ENCODE measurements around the gene ZNF423.

Gene ZNF423

DNA sequence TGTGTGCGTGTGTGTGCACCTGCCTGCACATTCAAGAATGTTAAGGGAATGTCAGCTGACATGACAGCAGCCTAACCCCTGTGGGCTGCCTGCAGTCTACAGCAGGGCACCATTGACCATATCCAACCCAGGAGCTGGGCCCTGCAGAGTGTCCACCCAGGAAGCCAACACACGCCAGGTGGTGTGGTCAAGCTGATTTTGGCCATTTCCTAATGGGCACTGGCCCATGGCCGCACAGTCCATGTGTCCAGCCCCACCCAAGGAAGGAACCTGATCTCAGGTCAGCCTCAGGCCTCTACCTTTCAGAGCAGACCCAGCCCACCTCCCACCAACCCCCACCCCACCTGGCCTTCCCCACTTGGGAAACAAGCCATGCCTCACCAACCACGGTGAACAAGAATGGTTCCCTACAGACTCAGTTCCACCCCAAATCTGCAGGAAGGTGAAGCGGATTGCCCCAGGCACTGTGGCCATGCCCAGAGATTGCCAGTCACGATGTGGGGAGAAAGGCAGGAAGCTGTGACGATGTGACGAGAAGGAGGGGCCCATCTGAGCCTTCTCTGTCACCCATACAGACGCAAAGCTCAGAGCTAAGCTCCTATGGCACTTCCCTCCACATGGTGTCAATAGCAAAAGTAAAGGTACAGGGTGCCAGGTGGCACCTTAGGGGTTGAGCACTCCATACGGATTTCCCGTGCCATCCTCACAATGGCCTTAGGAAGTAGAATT, 77.5 kb downstream of the ZNF423 start:
- Mint-ChIP-seq H3K4me3 (no peak overlapping the region), H3K27ac (no peak overlapping the region), H3K4me1 (ENCODE audit: low read depth) (no peaks in the 10 kb centered on the region), H3K36me3 (no peaks in the 10 kb centered on the region), H3K27me3 (no peaks in the 10 kb centered on the region), H3K9me3 (ENCODE audit: low read depth) (no peaks in the 10 kb centered on the region)

DNA sequence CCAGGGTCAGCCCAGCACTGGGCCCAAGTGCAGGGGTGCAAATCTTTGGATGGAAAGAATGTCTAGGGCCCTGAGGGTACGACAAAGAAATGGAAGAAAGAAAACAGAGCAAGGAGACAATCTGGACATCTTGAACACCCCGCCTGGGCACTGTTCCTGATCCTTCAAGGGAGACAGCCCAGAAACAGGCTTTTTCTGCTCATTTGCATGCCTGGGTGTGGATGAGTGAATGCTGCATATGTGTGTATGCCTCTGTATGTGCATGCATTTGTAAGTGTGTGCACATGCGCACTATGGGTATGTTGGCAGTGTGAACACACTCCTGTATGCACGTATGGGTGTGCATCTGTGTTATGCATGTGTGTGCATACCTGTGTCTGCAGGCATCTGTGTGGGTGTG, 79.2 kb downstream of the ZNF423 start:
- H3K4me3 Mint-ChIP-seq: no peak overlapping the region
- no peaks in the 10 kb centered on the region for H3K27me3 Mint-ChIP-seq
- no peak overlapping the region for H3K27ac Mint-ChIP-seq
- H3K36me3 Mint-ChIP-seq: no peaks in the 10 kb centered on the region
- H3K4me1 Mint-ChIP-seq (ENCODE audit: low read depth): no peaks in the 10 kb centered on the region
- H3K9me3 Mint-ChIP-seq (ENCODE audit: low read depth): no peaks in the 10 kb centered on the region

DNA sequence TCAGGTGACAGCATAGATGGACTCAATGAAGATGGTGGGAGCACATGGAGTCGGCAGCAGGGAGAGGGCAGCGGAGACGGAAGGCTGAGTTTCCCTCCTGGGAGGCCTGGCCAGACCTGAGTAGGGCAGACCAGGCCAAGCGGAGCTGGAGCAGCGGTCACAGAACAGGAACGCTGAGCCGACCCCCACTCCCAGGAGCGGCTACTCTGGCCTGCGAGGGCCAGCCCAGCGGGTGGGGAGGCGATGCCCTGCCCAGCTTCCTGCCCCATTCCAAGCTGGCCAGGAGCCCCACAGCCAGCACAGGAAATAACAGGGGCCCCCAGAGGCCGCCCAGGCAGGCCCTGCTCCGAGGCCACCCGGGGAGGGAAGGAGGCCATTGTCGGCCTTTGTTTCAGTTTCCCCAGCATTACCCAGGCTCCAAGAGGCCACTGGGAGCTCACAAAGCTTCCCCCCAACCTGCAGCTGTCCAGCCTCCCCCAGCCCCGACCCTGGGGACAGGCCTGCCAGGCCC, 79.8 kb downstream of the ZNF423 start:
- H3K27me3 Mint-ChIP-seq: no peaks in the 10 kb centered on the region
- H3K36me3 Mint-ChIP-seq: no peaks in the 10 kb centered on the region
- no peaks in the 10 kb centered on the region for H3K9me3 Mint-ChIP-seq (ENCODE audit: low read depth)
- H3K4me1 Mint-ChIP-seq (ENCODE audit: low read depth): no peaks in the 10 kb centered on the region
- H3K4me3 Mint-ChIP-seq: no peak overlapping the region
- H3K27ac Mint-ChIP-seq: no peak overlapping the region

DNA sequence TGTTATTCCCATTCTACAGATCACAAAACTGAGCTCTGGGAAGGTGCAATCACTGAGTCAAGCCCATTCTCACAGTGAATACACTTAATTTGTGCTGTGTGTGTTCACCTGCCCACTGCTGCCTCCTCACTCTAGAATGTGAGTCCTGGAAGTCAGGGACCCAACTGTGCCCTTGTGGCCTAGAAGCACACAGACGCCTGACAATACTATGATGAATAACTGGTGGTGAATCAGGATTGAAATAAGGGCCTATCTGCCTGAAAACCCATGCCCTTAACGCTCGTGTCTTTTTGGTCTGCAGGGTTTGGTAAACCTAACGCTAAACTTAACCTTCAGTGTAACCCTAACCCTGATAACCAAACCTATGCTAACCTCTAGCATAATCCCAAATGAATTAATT, 80.3 kb downstream of the ZNF423 start:
- H3K4me1 Mint-ChIP-seq (ENCODE audit: low read depth): no peaks in the 10 kb centered on the region
- H3K27ac Mint-ChIP-seq: no peak overlapping the region
- no peak overlapping the region for H3K4me3 Mint-ChIP-seq
- no peaks in the 10 kb centered on the region for H3K36me3 Mint-ChIP-seq
- H3K9me3 Mint-ChIP-seq (ENCODE audit: low read depth): no peaks in the 10 kb centered on the region
- no peaks in the 10 kb centered on the region for H3K27me3 Mint-ChIP-seq

DNA sequence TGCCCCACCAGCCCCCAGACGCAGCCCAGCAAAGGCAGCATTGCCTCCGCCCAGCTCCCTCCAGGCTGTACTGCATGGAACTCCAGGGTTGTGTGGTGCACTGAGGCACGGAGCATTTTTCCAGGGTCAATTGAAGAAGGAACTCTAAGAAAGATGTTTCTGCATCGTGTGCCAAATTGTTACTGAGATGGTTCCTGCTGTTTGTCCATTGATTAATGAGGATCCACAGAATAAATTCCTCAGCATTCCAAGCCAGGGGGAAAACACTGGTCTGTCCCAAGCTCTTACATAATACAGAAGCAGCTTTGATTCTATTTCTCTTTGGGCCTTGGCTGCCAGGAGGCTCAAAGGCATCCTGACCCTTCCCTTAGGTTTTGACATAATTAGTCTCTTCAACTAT, 80.9 kb downstream of the ZNF423 start:
- Mint-ChIP-seq H3K27ac (no peak overlapping the region), H3K36me3 (no peaks in the 10 kb centered on the region), H3K4me3 (no peak overlapping the region)

DNA sequence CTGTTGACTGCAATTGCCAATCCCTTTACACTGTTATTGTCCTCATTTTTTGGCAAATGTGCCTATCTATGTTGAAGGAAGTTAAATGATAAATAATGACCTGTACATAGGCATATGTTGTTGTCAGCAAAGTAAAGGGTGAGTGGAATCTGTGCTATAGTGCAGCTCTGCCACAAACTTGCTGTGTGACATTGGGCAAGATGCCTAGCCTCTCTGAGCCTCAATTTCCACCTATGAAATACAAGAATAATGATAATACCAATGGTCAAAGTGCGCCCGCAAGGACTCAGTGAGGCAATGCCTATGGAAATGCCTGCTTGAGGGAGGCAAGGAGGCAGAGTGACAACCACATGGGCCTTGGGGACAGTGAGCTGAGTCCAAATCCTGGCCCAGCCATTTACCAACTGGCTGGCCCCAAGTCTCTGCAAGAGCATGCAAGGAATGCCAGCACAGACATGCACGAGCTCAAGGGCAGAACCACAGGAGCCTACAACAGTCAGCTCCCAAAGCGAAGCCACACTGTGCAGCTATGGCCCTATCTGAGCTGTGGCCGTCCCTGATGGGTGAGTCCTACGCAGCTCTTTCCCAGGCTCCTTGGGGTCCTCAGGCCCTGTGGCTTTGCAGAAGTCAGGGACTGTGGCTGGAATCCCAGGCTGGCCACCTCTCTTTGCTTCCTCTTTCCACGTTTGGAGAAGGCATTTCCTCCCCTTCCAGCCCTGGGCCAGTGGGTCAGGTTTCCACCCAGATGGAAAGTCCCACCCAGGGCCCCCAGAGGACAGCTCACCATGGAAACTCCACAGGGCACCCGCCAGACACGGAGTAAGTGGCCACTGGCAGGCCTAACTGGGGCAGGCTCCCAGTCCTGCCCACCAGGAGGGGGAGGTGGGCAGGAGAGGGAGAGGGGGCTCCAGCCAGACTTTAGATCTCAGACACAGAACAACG, 82.1 kb downstream of the ZNF423 start:
- no peaks in the 10 kb centered on the region for H3K4me1 Mint-ChIP-seq (ENCODE audit: low read depth)
- no peak overlapping the region for H3K4me3 Mint-ChIP-seq
- H3K36me3 Mint-ChIP-seq: no peaks in the 10 kb centered on the region
- H3K27me3 Mint-ChIP-seq: no peaks in the 10 kb centered on the region
- H3K9me3 Mint-ChIP-seq (ENCODE audit: low read depth): no peaks in the 10 kb centered on the region
- no peak overlapping the region for H3K27ac Mint-ChIP-seq

More for the DNA sequence above, 80.9 kb downstream of the ZNF423 start:
- Mint-ChIP-seq H3K4me1 (ENCODE audit: low read depth) (no peaks in the 10 kb centered on the region), H3K9me3 (ENCODE audit: low read depth) (no peaks in the 10 kb centered on the region), H3K27me3 (no peaks in the 10 kb centered on the region)

DNA sequence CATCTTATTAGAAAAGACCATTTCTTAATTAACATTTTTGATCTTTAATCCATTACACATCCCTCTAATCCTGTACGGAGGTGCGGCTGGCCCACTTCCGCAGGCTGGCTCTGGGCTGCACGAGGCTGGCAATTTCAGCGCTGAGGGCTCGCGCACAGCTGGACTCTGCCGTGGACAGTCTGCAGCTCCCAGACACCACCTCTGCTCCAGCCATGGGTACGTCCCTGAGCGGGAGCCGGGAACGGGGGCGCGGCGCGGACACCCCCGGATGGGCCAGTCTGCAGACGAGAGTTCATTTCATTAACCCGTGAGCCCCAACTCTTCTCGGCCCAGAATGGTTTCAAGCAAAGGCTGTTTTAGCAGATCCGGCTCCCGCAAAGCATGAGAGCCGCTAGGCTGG, 87.9 kb downstream of the ZNF423 start:
- Mint-ChIP-seq H3K27ac (no peak overlapping the region), H3K27me3 (no peaks in the 10 kb centered on the region), H3K4me1 (ENCODE audit: low read depth) (no peaks in the 10 kb centered on the region), H3K4me3 (no peak overlapping the region), H3K36me3 (no peaks in the 10 kb centered on the region), H3K9me3 (ENCODE audit: low read depth) (no peaks in the 10 kb centered on the region)

DNA sequence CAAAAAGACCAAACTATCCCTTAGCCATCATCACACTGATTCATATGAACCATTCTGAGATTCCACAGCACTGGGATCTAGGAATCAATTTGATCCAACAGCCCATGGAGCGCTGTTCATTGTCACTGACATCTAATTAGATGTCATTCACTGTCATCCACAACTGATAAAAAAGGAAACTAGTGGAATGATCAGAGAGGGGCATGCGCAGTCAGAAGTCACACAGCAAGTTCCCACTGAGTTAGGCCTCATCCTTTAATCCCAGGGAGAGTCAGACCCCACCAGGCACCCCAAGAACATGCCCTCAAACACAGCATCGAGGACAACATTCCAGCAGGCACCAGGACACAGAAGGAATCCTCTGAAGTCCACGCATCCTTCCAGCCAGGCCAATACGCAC, 88.5 kb downstream of the ZNF423 start:
- H3K27ac Mint-ChIP-seq: no peak overlapping the region

DNA sequence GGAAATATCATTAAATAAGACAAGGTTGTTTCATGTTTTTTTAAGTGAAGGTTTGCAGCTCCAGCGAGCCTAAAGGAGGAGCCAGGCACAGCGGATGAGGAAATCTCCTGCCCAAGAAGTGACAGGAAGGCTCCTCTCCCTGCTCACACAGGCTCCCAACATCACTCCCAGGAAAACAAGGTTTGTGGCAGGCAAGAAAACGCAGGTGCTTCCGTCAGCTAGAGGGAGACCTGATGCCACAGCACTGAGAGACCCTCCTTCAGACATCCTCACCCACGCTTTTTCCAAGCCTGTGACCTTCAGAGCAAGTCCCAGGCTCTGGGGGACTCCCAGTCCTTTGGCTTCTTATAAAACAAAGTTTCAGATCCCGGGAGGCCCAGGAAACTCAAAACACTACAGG, 89.7 kb downstream of the ZNF423 start:
- Mint-ChIP-seq H3K9me3 (ENCODE audit: low read depth) (no peaks in the 10 kb centered on the region), H3K36me3 (no peaks in the 10 kb centered on the region), H3K4me3 (no peak overlapping the region), H3K27ac (no peak overlapping the region), H3K27me3 (no peaks in the 10 kb centered on the region), H3K4me1 (ENCODE audit: low read depth) (no peaks in the 10 kb centered on the region)

More for the DNA sequence above, 88.5 kb downstream of the ZNF423 start:
- no peaks in the 10 kb centered on the region for H3K36me3 Mint-ChIP-seq
- H3K4me3 Mint-ChIP-seq: no peak overlapping the region
- H3K27me3 Mint-ChIP-seq: no peaks in the 10 kb centered on the region
- no peaks in the 10 kb centered on the region for H3K4me1 Mint-ChIP-seq (ENCODE audit: low read depth)
- no peaks in the 10 kb centered on the region for H3K9me3 Mint-ChIP-seq (ENCODE audit: low read depth)

DNA sequence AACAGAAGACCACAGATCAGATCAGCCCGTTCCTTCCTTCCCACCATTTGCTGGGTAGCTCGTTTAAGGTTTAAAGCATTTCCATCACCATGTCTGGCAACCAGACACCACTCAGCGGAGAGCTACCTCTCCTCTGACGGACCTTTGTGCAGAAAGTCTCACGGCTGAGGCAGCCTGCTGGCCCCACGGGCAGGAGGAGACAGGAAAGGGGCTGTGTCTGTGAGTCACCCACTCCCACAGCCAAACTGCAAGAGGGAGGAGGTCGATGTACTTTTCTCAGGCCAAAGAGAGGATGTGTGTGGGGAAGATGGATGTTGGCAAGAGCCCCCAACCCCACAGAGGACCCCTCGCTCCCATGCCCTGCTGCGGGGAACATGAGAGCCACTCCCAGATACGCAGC, 92.1 kb downstream of the ZNF423 start:
- Mint-ChIP-seq H3K36me3 (no peaks in the 10 kb centered on the region), H3K4me3 (no peak overlapping the region), H3K9me3 (ENCODE audit: low read depth) (no peaks in the 10 kb centered on the region), H3K27ac (no peak overlapping the region), H3K4me1 (ENCODE audit: low read depth) (no peaks in the 10 kb centered on the region), H3K27me3 (no peaks in the 10 kb centered on the region)

DNA sequence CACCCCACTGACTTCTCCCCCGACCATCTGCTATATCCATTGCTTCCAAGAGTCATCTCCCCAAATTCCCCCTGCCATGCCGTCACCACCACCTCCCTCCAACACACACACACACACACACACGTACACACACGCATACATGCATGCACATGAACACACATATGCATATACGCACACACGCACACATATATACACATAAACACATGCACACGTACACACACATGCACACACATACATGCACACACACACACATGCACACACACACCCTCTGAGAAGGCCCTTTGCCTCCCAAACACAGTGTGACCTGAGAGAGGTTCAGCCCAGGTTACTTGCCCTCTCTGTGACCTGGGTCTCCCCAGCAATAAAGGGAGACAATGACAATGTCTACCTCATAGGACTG, 95.1 kb downstream of the ZNF423 start:
- H3K4me3 Mint-ChIP-seq: no peak overlapping the region
- H3K4me1 Mint-ChIP-seq (ENCODE audit: low read depth): no peaks in the 10 kb centered on the region
- H3K27ac Mint-ChIP-seq: no peak overlapping the region
- peaks cover 3% of the 10 kb centered on the region for H3K27me3 Mint-ChIP-seq
- no peaks in the 10 kb centered on the region for H3K9me3 Mint-ChIP-seq (ENCODE audit: low read depth)
- H3K36me3 Mint-ChIP-seq: no peaks in the 10 kb centered on the region

DNA sequence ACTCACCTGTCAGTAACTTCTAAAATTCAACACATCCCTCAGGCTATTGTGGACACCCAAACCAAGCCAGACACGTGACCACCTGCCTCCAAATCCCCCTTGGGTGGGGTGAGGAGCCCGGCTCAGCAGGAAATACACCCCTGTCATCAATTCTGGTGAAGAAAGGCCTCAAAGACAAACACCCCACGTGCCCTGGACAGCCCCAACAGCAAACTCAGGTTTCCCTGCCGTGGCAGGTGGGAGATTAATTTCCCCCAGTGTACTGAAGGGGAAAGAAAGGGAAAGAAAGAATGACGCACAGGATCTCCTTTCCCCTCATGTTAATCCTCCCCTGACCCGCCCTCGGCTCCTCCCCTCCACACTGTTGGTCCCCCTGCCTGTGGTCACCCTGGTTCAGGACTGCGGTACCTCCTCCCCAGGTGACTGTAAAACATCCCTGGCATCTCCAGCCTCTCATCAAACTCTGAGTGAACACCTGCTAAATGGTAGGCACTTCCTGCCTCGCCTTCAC, 98.3 kb downstream of the ZNF423 start:
- Mint-ChIP-seq H3K27me3 (peaks cover 18% of the 10 kb centered on the region), H3K4me3 (no peak overlapping the region), H3K4me1 (ENCODE audit: low read depth) (peaks cover 12% of the 10 kb centered on the region), H3K9me3 (ENCODE audit: low read depth) (no peaks in the 10 kb centered on the region), H3K36me3 (no peaks in the 10 kb centered on the region), H3K27ac (no peak overlapping the region)

DNA sequence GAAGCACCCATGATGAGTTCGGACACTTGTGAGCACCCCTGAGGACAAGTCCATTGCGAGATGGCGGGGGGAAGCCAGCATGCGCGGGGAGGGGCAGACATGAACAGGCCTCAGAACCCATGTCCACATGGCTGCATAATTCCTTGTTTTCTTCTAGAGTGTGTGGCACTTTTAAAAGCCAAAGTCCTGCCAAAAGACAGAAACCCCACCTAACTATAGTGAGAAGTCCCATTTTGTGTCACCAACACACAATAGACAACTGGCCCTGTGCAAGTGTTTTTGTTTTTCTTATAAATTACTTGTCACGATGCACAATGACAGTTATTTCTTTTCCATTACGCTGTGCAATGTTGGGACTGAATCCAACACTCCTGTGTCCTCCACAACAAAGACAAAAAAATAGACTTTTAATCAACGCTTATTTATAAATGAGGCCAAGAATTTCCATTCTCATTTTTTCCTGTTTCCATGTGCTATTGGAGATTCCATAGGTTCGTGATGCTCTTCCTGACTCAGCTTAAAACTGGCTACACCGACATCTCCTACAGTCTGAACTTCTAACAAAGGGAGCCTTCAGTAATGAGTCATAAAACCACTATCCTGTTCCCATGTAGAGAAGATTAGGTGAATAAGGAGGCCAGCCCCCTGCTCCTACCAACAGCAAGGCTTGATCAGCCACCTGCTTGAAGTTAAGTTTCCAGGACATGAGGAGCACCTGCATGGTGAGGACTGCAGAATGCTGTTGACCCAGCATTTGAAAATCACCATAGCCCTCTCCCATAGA, 98.9 kb downstream of the ZNF423 start:
- H3K4me1 Mint-ChIP-seq (ENCODE audit: low read depth): peaks cover 12% of the 10 kb centered on the region
- H3K27me3 Mint-ChIP-seq: peaks cover 21% of the 10 kb centered on the region
- no peak overlapping the region for H3K4me3 Mint-ChIP-seq
- no peaks in the 10 kb centered on the region for H3K36me3 Mint-ChIP-seq
- H3K9me3 Mint-ChIP-seq (ENCODE audit: low read depth): no peaks in the 10 kb centered on the region
- no peak overlapping the region for H3K27ac Mint-ChIP-seq

DNA sequence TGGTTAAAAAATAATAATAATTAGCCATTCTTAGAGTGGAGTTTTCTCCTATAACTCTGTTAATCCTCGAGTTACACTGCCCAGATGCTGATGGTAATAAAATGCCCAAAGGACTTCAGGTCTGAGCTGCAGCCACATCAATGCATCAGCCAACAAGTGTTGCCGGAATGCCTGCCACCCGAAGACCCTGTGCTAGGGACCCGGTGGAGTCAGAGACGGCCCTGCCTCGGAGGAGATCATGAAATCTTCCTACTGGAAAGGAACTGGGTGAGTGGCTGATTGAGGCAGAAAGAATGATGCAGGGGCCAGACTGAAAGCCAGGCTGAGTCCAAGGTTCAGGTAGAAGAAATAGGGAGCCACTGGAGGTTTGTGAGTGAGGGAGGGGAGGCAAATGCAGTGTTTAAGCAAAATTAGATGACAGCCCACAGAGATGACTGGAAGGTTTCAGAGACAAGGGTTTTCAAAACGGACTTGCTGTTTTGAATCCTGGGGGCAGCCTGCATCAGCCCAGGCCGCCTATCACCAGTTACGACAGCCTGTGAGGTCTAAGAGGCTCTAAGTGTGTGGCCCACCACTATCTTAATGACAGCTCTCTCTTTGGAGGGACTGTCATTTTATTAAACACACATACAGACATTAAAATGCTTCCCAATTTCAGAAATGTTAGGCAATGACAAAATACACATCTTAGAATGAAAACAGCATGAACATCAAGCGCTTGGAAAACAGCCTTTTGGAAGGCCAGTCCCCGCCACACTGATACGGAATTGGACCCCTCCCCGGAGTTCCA, 100.0 kb downstream of the ZNF423 start:
- H3K27me3 Mint-ChIP-seq: peaks cover 23% of the 10 kb centered on the region
- H3K9me3 Mint-ChIP-seq (ENCODE audit: low read depth): no peaks in the 10 kb centered on the region
- H3K4me1 Mint-ChIP-seq (ENCODE audit: low read depth): peaks cover 12% of the 10 kb centered on the region
- H3K4me3 Mint-ChIP-seq: peak overlapping the region; percentile 11
- no peak overlapping the region for H3K27ac Mint-ChIP-seq
- no peaks in the 10 kb centered on the region for H3K36me3 Mint-ChIP-seq
